ENCODE results near the gene PGRMC1. TPM values are rescaled to one million over a fixed set of nuclear protein-coding genes. Genes with fewer than 3 reads are reported as not detected.
"Not testable (repeated sequence)": the region's sequence is repeated elsewhere in the genome, so short reads cannot be mapped to it uniquely, and the experiment has no call there.

Gene PGRMC1
- total RNA-seq, 1 experiment from 2014 or later: 126 TPM

- CTCF ChIA-PET: no interaction called here
- Mint-ChIP-seq H3K4me3 (ENCODE audit: low read depth, unreplicated experiment) (no peak overlapping the region), H3K36me3 (ENCODE audit: insufficient read depth, unreplicated experiment) (no peaks in the 10 kb centered on the region), H3K27me3 (ENCODE audit: unreplicated experiment) (peaks cover 14% of the 10 kb centered on the region), H3K4me1 (ENCODE audit: low read depth, unreplicated experiment) (no peaks in the 10 kb centered on the region), H3K9me3 (ENCODE audit: low read depth, unreplicated experiment) (no peaks in the 10 kb centered on the region), H3K27ac (ENCODE audit: unreplicated experiment) (no peak overlapping the region)
- BruUV-seq (replicated peaks): no TSS peak
- intact Hi-C loops (cut with micrococcal nuclease; ENCODE audit: unreplicated experiment): no loop called here
- TF ChIP-seq, protein P1, sequence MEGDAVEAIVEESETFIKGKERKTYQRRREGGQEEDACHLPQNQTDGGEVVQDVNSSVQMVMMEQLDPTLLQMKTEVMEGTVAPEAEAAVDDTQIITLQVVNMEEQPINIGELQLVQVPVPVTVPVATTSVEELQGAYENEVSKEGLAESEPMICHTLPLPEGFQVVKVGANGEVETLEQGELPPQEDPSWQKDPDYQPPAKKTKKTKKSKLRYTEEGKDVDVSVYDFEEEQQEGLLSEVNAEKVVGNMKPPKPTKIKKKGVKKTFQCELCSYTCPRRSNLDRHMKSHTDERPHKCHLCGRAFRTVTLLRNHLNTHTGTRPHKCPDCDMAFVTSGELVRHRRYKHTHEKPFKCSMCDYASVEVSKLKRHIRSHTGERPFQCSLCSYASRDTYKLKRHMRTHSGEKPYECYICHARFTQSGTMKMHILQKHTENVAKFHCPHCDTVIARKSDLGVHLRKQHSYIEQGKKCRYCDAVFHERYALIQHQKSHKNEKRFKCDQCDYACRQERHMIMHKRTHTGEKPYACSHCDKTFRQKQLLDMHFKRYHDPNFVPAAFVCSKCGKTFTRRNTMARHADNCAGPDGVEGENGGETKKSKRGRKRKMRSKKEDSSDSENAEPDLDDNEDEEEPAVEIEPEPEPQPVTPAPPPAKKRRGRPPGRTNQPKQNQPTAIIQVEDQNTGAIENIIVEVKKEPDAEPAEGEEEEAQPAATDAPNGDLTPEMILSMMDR (IDR thresholded peaks at IDR 0.05; ENCODE audit: unreplicated experiment): no peak
- no peak for DNase-seq
Observed at GRCh38 chrX:119252716-119253115, 16.6 kb downstream of the PGRMC1 start.

DNA sequence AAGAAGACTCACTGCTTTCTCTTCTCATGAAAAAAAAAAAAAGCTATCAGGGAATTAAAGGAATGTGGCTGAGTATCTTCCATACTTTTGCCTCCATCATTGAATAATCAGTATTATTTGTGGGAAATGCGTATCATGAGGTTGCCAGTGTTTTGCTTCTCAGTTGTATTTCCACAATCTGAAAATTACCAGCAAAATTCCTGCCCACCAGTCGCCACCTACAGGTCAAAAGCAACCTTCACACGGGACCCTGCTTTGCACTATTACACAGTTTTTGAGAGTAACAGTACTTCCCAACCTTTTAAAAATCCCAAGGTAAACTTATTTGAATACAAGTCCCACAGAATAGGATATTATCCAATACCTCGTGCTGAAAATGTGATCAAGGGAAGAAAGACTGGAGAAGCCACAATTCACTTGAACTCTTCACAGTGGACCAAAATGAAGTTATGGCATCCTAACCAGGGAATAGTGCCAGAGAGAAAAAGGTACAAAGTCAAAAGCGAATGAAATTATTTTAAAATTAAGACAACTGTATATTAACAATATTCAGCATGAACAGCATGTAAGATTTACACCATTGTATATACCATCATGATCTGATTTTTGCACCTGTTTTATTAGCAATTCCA is 30.4 kb downstream of the PGRMC1 start:
- no peak overlapping the region for H3K27ac Mint-ChIP-seq (ENCODE audit: unreplicated experiment)
- TF ChIP-seq, protein P1 (IDR thresholded peaks at IDR 0.05; ENCODE audit: unreplicated experiment): no peak
- H3K27me3 Mint-ChIP-seq (ENCODE audit: unreplicated experiment): peaks cover 64% of the 10 kb centered on the region
- H3K4me3 Mint-ChIP-seq (ENCODE audit: low read depth, unreplicated experiment): no peak overlapping the region
- CTCF ChIA-PET: interaction anchor here (0.7 kb wide), 2 partner anchors 14 to 584 kb away, joined by 3 to 4 read pairs; no protein-coding TSS in a partner anchor
- peak; percentile 25 for DNase-seq
- no peaks in the 10 kb centered on the region for H3K4me1 Mint-ChIP-seq (ENCODE audit: low read depth, unreplicated experiment)
- H3K36me3 Mint-ChIP-seq (ENCODE audit: insufficient read depth, unreplicated experiment): no peaks in the 10 kb centered on the region
- intact Hi-C loops (cut with micrococcal nuclease; ENCODE audit: unreplicated experiment): no loop called here
- H3K9me3 Mint-ChIP-seq (ENCODE audit: low read depth, unreplicated experiment): no peaks in the 10 kb centered on the region
- no TSS peak for BruUV-seq (replicated peaks)

- DNase-seq; intact Hi-C loops (cut with micrococcal nuclease; ENCODE audit: unreplicated experiment); H3K9me3 Mint-ChIP-seq (ENCODE audit: low read depth, unreplicated experiment); H3K36me3 Mint-ChIP-seq (ENCODE audit: insufficient read depth, unreplicated experiment); H3K27ac Mint-ChIP-seq (ENCODE audit: unreplicated experiment); H3K4me1 Mint-ChIP-seq (ENCODE audit: low read depth, unreplicated experiment); CTCF ChIA-PET; BruUV-seq (replicated peaks); H3K4me3 Mint-ChIP-seq (ENCODE audit: low read depth, unreplicated experiment): not testable (repeated sequence)
- H3K27me3 Mint-ChIP-seq (ENCODE audit: unreplicated experiment): peaks cover 57% of the 10 kb centered on the region
Observed at GRCh38 chrX:119267115-119267514, 31.0 kb downstream of the PGRMC1 start.

DNA sequence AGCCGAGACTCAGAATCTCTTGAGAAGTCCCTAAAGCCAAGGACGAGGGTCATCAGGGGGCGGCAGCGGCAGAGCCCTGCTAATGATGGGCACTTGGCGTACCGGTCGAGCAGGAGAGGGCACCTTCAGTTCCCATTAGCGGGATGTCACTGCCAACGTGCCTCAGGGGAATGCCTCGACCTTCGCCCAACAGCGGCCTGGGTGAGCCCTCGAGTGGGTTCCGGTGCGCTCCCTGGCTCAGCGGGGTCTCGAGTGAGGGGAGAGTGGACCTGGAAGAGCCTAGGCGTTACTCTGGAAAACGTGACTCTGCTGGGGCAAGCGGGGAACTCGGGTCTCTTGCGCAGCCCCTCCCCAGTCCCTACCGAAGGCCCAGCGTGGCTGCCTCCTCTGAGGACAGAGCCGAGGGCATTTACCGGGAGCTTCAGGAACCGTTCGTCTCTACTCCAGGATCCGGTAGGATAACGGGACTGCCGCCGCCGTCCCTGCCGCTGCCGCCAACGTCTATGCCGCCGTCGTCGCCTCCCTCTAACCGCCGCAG is 36.9 kb downstream of the PGRMC1 start:
- peaks cover 33% of the 10 kb centered on the region for H3K27me3 Mint-ChIP-seq (ENCODE audit: unreplicated experiment)
- no TSS peak for BruUV-seq (replicated peaks)
- H3K27ac Mint-ChIP-seq (ENCODE audit: unreplicated experiment): no peak overlapping the region
- CTCF ChIA-PET: no interaction called here
- H3K36me3 Mint-ChIP-seq (ENCODE audit: insufficient read depth, unreplicated experiment): no peaks in the 10 kb centered on the region
- no peaks in the 10 kb centered on the region for H3K4me1 Mint-ChIP-seq (ENCODE audit: low read depth, unreplicated experiment)
- no peaks in the 10 kb centered on the region for H3K9me3 Mint-ChIP-seq (ENCODE audit: low read depth, unreplicated experiment)
- TF ChIP-seq, protein P1 (IDR thresholded peaks at IDR 0.05; ENCODE audit: unreplicated experiment): no peak
- H3K4me3 Mint-ChIP-seq (ENCODE audit: low read depth, unreplicated experiment): no peak overlapping the region
- intact Hi-C loops (cut with micrococcal nuclease; ENCODE audit: unreplicated experiment): no loop called here
- DNase-seq: no peak

Measured in Calu3 (cell line).